RCC 7860 (cell line): Measurements from ENCODE around the gene LGALSL.

Experiments used
- DNase-seq: peaks from one replicate; pipeline ENCODE4 v3.0.0-alpha.2; 2015; ENCODE audit warnings: low spot score
- FAIRE-seq: peaks from 2 replicates; lab custom pipeline; 2012; peaks lifted over from hg19 to GRCh38; lab: Jason Lieb, UNC

Gene LGALSL

GRCh38 chr2:64453770-64454385 lies at the start of gene LGALSL:
Gene LGALSL, plus strand, starts transcription at chr2:64454162. Its CDS starts 384 bp downstream, at chr2:64454546.
- DNase-seq (no peak), FAIRE-seq (no peak)

GRCh38 chr2:64404743-64405142 lies 49.2 kb upstream of the LGALSL start:
- FAIRE-seq, result no peak
- no peak for DNase-seq

GRCh38 chr2:64405581-64406406 lies 48.2 kb upstream of the LGALSL start:
- FAIRE-seq (no peak), DNase-seq (peak; percentile 39)

GRCh38 chr2:64406407-64406774 lies 47.6 kb upstream of the LGALSL start:
- FAIRE-seq (no peak), DNase-seq (no peak)

GRCh38 chr2:64408031-64408430 lies 45.9 kb upstream of the LGALSL start:
- FAIRE-seq, result no peak
- DNase-seq, result no peak

- FAIRE-seq, result no peak
- DNase-seq, result no peak
Measured at GRCh38 chr2:64410671-64411070, 43.3 kb upstream of the LGALSL start.

- FAIRE-seq, result no peak
Measured at GRCh38 chr2:64412671-64413070, 41.3 kb upstream of the LGALSL start.

GRCh38 chr2:64414736-64415435 lies 39.1 kb upstream of the LGALSL start:
- FAIRE-seq (no peak), DNase-seq (no peak)

More at GRCh38 chr2:64412671-64413070, 41.3 kb upstream of the LGALSL start:
- DNase-seq, result no peak

- FAIRE-seq (no peak), DNase-seq (no peak)
Measured at GRCh38 chr2:64417624-64418023, 36.3 kb upstream of the LGALSL start.

- DNase-seq, result no peak
- no peak for FAIRE-seq
Measured at GRCh38 chr2:64419596-64420165, 34.3 kb upstream of the LGALSL start.

GRCh38 chr2:64420677-64421076 lies 33.3 kb upstream of the LGALSL start:
- DNase-seq, result no peak
- no peak for FAIRE-seq

GRCh38 chr2:64421201-64421600 lies 32.8 kb upstream of the LGALSL start:
- DNase-seq, result no peak
- no peak for FAIRE-seq

GRCh38 chr2:64422466-64422865 lies 31.5 kb upstream of the LGALSL start:
- FAIRE-seq, result no peak
- no peak for DNase-seq

GRCh38 chr2:64423303-64423702 lies 30.7 kb upstream of the LGALSL start:
- no peak for FAIRE-seq
- DNase-seq, result no peak

- FAIRE-seq (no peak), DNase-seq (no peak)
Measured at GRCh38 chr2:64424416-64424987, 29.5 kb upstream of the LGALSL start.

GRCh38 chr2:64426183-64426952 lies 27.6 kb upstream of the LGALSL start:
- DNase-seq, result no peak
- no peak for FAIRE-seq

GRCh38 chr2:64434039-64434657 lies 19.8 kb upstream of the LGALSL start:
- DNase-seq (no peak), FAIRE-seq (no peak)

GRCh38 chr2:64437883-64438282 lies 16.1 kb upstream of the LGALSL start:
- no peak for FAIRE-seq
- DNase-seq, result no peak

- no peak for FAIRE-seq
- DNase-seq, result no peak
Measured at GRCh38 chr2:64439194-64439593, 14.8 kb upstream of the LGALSL start.

GRCh38 chr2:64440843-64441242 lies 13.1 kb upstream of the LGALSL start:
- no peak for DNase-seq

More at GRCh38 chr2:64440843-64441242, 13.1 kb upstream of the LGALSL start:
- FAIRE-seq, result no peak
